Esophagus mucosa (tissue), 1 donor: ENCODE results near the gene GATA1. TPM values are rescaled to one million over a fixed set of nuclear protein-coding genes. Genes with fewer than 3 reads are reported as not detected.

Source experiments
- ATAC-seq: fragments of 200-7000 bp; cut with Tn5 transposase; one replicate; pipeline ENCODE4 v1.9.1; 2020
- total RNA-seq: library from RNA; stranded (reverse); gene quantifications from one replicate; pipeline ENCODE4 v1.2.4, GENCODE V29; 2023
- donor health status: DM: yes; HTN: yes; CAD: no.

Gene GATA1
- total RNA-seq, 1 donor from 2014 or later, result not detected

DNA sequence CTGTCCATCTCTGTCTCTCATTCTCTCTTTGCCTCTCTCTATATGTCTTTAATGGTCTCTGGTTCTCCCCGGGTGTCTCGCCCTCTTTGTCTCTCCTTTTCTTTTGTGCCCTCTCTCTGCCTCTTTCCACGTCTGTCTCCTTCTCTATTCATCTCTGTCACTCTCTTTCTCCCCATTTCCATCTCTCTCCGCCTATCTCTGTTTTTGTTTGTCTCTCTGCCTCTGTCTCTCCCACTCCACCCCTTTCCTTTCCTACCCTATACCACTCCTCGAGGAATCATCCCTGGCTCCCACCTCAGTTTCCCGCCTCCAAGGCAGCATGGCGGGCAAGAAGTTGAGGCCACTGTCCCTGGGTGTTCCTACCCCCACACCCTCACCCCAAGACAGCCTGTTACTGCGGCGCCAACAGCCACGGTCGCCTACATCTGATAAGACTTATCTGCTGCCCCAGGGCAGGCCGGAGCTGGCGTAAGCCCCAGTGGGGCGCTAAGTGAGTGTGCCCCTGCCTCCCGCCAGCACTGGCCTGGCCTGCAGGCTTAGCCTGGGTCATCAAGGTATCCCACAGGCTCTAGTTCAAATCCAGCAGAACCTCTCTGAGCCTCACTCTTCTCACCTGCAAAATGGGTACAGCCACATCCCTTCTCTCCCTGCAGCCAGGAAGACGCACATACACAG is 713 bp upstream of the GATA1 start:
- ATAC-seq, result no peak

DNA sequence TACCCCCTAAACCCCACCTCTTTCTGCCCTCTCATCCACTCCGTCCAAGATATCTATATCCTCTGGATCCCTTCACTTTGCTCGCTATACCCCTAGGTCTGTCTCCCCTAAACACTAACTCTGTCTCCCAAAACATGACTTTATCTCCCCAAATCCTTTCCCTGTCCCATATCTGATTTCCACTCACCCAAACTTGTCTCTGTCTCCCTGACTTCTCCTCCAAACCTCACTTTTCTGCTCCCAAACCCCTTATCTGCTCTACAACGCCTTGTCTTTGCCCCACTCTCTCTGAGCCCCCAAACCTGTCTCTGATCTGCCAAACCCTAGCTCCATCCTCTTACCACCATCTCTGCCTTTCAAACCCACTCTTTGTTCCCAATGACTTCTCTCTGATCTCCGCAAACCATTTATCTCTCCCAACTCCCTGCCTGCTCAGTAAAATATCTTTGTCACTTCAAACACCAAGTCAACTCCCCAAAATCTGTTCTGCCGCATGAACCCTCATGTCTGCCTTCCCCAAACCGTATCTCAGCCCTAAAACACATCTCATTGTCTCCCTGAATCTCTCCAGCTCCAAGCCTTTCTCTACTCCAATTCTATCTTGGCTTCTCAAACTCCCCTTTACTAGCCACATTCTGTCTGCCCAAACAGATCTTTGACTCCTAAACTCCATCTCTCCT is 575 bp downstream of the GATA1 start:
- ATAC-seq, result no peak

DNA sequence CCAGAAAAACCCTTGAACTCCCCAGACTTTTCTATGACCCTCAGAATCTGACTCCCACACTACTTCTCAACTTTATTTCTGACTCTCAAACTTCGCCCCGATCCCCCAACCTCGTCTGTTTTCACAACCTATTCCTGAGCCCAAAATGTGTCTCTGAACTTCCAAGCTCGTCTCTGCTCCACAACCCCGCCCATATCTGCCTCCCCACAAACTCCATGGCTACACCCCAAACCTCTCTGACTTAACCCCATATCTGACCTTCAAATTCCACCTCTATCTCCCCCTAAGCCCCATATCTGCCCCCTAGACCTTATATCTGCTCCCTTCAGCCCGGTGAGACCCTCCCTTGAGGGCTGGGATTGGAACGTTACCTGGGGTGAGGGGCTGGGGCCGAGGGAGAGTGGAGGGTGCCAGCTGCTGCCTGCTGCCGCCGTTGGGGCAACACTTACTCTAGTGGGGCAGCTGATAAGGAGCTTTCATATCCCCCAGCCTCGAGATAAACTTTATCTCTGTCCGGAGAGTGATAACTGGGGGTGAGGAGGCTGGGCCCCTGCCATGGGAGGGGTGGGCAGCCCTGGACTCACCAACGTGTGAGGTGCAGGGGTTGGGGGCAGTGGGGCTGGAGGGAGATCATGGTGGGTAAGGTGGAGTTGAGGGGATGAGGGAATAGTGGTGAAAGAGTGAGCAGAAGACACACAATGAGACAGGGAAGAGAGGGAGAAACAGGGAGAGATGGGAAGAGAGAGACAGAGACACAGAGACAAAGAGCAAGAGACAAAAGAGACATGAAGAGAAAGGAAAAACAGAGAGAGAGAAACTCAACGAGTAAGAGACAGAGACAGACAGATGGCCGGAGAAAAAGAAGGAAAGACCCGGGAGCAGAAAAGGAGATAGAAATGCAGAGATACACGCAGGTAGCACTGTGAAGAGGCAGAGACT is 1.4 kb downstream of the GATA1 start:
- no peak for ATAC-seq

DNA sequence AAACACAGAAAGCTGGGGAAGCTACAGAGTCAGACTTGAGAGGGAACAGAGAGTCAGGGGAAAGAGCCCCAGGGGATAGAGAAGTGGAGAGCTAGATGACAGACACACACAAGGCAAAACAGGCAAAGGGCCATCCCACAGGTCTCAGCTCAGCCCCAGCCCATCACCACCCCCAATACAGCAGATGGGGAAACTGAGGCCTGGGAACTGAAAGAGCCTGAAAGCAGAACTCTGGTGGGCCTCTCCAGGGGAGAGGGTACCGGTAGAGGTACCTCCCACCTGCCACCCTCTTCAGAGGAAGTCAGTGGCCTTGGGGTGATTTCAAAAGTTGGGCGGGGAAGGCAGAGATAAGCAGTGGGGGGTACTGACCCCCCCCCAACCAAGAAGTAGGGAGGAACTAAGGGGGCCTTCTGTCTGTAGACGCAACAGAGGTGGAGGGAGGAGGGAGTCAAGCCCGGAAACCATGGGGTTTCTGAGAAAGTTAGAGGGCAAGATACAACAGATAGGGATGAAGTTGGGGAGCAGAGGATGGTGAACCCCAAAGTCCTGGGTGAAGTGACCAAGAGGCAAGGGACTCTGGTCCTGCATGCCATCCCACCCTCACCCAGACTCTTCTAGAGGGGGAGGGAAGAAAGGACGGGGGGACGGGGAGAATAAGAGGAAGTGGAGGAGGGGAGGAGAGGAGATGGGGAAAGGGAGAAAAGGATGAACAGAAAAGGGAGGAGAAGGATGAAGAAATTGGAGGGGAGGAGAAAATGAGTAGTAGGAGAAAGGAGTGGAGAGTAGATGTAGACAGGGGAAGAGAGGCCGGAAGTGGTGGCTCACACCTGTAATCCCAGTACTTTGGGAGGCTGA is 3.2 kb downstream of the GATA1 start:
- no peak for ATAC-seq

DNA sequence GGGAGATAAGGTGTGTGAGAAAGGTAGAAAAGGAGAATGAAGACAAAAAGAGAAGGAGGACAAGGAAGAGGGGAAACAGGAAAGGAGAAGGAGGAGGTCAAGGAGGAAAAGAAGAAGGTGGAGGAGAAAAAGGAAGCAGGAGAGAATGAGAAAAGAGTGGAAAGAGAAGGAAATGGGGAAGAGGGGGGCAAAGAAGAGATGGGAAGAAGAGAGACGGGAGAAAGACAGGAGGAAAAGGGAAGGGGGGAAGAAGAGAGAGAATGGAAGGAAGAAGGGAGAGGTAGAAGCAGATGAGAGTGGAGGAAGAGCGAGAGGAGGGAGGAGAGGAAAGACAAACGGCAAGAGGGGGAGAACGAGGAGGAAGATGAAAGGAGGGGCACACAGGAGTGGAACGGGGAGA is 4.1 kb downstream of the GATA1 start:
- ATAC-seq, result no peak

- no peak for ATAC-seq
These were observed 4.9 kb downstream of the GATA1 start for GRCh38 chrX:48791063-48791820.

- ATAC-seq, result no peak
These were observed 5.8 kb downstream of the GATA1 start for GRCh38 chrX:48792219-48792618.

- ATAC-seq, result peak; percentile 14
These were observed 7.5 kb downstream of the GATA1 start for GRCh38 chrX:48793935-48794334.

DNA sequence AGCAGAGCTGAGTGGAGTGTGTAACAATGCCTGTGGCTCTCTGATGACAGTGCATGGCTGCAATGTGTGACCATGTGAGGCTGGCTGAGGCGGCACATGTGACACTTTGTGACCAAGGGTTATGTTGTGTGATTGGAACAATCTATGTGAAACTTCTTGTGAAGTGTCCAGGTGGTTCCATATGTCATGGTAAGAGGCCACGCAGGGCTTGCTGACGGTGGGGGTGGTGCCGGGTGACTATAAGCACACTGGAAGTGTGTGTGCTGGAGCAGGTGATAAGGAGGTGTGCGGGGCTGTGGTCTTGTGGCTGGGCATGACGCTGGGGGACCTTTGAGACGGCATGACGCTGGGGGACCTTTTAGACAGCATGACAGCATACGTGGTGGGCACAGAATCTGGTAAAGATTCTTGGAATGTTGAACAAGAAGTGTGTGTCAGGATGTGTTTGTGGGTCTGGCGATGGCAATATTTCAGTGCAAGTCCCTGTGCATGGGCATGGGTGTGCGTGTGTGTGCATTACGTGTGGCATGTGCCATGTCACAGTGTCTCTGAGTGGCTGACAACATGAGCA is 8.0 kb downstream of the GATA1 start:
- ATAC-seq, result peak; percentile 42

GRCh38 chrX:48794911-48795515 is 8.6 kb downstream of the GATA1 start:
- ATAC-seq, result peak; percentile 48

DNA sequence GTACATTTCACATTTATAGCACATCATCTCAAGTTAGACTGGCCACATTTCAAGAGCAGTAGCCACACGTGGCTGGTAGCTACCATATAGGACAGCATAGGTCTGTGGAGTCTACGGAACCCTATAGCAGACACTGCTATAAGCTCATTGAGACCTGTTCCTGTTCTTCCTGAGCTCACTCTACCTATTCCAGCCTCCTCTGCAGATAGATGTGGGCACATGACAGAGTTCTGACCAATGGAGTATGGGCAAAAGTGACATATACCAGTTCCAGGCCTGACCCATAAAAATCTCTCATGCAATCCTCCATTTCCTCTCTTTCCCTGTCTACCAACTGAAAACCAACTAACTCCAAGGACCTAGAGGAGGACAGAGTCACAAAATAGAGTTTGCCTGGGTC is 11.9 kb downstream of the GATA1 start:
- ATAC-seq, result no peak

DNA sequence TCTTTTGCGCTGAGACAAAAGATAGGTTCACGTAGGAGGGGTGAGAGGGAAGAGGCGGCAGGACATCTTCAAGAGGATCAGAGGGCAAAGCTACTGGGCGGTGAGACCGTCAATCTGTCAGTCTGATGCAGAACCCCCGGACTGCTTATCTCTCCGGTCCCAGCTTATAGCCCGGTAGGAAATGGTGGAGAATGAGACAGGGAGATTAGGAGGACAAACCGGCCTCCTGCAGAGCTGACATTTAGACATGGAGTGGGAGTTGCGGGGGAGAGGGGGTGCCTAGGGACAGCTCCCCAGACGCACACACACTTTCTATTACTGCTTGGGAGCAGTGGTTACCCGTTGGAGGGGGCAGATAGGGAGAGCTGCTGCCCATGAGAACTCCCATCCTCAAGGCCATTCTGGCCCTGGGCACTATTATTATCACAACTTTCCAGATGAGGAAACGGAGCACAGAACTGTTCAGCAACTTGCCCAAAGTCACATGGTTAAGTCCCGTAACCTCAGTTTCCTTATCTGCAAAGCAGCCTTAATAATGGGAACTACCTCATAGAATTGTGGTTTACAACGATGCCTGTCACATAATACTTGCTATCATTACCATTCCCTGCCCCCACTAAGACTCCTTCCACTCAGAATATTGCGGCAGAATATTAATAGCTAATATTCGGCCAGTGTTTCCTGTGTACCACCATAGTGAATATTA is 14.3 kb downstream of the GATA1 start:
- ATAC-seq, result no peak

DNA sequence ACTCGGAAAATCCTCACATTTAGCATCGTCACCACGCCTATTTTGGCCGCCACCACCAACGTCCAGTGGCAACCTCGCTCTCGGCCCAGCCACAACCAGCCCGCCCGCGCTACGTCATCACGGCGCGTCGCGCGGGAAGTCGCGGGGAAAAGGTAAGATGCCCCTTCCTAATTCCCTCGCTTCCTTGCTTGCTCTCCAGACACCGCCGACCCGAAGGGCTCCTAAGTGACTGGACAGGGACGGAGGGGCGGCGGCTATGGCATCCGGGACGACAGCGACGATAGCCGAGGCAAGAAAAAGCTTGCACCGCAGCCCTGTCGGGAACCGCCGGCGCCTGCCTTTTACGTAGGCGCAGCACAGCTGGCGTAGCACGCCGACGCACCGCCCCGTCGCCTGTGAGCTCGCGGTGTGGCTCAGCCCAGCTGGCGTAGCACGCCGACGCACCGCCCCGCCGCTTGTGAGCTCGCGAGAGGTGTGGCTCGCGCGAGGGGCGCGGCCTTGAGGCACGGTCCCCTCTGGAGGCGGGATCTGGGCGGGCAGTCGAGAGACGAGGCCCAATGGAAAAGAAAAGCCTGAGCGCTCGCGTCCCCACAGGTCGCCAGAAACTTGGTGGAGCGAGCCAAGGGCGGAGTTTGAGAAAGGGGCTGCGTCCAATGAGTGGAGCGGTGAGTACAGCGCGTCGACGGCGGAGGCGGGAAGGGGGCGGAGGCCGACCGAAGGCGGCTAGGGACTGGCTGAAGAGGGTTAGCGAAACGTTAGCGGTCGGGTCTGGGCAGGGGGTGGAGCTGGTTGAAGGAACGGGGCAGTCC is 15.1 kb downstream of the GATA1 start, which contains the start of gene HDAC6:
Gene HDAC6, plus strand, starts transcription at position 788 of the 809 bp plus-strand sequence. CDS start 626 bp downstream, outside the sequence.
- peak; percentile 95 for ATAC-seq

DNA sequence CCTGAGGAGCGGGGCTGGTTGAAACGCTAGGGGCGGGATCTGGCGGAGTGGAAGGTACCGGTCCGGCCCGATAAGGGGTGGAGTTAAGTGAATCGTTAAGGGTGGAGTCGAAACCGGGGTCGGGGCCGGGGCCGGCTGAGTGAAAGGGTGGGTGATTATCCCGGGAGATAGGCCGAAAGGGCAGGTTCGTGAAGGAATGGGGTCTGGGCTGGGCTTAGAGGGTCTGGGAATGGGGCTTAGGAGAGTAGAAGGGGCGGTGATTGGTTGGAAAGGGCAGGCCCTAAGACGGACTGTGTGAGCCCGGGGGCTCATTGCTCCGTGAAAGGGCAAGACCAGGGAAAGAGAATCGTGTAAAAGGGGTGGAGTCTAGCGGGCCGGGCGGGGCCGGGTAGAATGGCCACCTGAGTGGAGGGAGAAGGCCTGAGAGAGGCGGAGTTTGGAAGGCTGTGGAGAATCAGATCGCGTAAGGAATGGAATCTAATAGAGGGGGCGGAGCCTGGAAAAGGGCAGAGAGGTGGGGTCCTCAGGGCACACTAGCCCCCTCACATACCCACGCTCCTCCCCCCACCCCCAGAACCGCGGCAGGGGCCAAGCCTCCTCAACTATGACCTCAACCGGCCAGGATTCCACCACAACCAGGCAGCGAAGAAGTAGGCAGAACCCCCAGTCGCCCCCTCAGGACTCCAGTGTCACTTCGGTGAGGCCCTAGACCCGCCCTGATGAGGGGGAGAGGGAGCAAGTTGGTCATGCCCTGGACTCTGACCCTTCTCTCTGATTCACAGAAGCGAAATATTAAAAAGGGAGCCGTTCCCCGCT is 15.9 kb downstream of the GATA1 start:
- peak; percentile 69 for ATAC-seq

GRCh38 chrX:48802905-48803200 is 16.5 kb downstream of the GATA1 start:
- ATAC-seq, result no peak

DNA sequence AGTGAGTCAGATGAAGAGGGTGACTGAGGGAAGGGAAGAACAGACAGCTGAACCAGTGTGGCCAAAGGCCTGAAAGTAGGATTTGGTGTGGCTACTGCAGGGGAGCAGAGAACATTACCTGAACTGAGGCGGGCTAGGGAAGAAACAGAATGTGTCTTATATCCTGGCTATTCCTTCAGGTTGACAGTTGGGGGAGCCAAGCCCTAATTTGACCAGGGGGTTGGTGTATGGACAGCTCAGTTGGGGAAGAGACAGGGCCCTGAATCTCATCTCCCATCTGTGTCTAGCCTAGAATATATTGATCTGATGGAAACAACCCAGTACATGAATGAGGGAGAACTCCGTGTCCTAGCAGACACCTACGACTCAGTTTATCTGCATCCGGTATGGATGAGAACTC is 19.7 kb downstream of the GATA1 start:
- no peak for ATAC-seq

- no peak for ATAC-seq
These were observed 27.3 kb downstream of the GATA1 start for GRCh38 chrX:48813644-48814043.

DNA sequence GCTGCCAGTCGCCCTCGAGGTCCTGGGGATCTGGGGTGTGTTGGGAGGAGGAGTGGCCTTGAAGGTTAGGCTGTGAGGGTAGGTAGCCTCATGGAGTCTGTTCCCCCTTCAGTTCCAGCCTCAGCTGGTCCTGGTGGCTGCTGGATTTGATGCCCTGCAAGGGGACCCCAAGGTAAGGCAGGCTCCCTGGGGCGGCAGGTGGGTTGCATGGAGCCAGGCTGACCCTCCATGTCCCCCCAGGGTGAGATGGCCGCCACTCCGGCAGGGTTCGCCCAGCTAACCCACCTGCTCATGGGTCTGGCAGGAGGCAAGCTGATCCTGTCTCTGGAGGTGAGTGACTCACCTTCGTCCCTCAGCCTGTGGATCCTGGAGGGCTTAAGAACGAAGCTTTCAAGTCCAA is 28.3 kb downstream of the GATA1 start:
- no peak for ATAC-seq
